NCI-H82 treated with DMSO at 0.1 percent for 48 hours (cell line): ENCODE data around the gene PPM1J.

Source experiments
- DNase-seq: peaks from one replicate; lab custom pipeline; 2025; ENCODE audit not compliant: unreplicated experiment; lab: John Stamatoyannopoulos, UW

PPM1J gene

DNA sequence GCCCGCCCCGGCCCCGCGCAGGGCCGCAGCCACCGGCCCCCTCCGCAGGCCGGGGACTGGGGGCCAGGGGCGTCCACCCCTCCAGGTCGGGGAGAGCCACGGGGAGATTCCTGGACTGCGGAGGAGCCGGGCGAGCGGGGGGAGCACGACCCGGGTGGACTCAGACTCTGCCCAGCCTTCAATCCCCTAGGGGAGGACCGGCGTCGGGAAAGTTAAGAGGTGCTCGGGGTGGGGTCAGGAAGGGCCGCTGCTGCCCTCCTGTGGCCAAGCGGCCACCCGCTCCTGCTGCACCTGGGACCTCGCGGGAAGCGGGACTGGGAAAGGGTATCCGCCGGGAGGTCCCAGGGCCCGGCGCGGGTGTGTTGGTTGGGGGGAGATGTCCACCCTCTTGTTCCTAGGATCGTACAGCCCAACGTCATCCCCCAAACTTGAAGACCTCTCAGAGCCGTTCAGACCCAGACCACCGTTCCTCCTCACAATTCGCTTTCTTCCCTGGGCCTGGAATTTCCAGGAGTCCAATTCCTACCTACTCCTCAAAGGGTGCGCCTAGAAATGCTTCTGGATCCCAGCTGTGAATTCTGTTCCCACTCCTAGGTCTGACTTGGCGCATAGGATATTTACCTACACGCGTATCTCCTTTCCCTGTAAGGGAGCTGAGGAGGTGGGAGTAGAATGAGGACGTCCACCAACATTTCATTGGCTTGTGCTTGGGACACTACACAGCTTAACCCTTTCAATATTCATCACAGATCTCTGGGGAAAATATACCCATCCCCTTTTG is 7.7 kb downstream of the PPM1J start:
- peak; percentile 76 for DNase-seq

DNA sequence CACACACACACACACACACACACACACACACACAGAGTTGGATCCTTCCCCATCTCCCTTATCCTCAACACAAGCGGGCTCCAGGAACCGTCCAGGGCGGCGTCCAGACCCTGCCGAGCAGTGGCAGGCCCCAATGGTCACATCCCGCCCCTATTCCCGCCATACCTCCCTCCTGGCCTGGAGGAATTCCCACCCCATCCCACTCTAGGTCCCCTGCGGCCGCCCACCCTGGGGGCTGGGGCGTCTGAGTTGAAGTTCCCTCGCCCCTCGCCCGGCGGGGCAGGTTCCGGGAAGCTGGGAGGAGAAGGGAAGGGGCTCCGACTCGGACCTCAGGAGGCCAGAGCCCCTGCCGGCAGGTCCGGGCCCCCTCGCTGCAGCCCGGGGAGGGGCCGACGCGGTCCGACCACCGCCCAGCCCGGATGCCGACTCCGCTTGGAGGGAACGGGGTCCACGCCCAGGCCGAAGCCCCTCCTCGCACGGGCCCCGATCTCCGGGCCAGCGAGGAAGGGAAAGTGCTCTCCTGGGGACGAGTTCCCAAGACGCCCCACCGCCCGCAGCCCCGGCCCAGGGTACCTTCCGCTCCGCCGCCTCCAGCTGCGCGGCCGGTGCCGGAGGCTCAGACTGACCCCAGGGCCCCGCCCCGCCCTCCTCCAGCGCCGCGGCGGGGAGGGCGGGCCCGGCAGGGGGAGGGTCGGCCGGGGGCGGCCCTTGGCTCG is 8.5 kb downstream of the PPM1J start, which contains the start of gene RHOC:
TSS of gene RHOC (minus strand) at position 623 of the 716 bp plus-strand sequence. CDS start 3,328 bp downstream, outside the sequence.
- peak; percentile 54 for DNase-seq

DNA sequence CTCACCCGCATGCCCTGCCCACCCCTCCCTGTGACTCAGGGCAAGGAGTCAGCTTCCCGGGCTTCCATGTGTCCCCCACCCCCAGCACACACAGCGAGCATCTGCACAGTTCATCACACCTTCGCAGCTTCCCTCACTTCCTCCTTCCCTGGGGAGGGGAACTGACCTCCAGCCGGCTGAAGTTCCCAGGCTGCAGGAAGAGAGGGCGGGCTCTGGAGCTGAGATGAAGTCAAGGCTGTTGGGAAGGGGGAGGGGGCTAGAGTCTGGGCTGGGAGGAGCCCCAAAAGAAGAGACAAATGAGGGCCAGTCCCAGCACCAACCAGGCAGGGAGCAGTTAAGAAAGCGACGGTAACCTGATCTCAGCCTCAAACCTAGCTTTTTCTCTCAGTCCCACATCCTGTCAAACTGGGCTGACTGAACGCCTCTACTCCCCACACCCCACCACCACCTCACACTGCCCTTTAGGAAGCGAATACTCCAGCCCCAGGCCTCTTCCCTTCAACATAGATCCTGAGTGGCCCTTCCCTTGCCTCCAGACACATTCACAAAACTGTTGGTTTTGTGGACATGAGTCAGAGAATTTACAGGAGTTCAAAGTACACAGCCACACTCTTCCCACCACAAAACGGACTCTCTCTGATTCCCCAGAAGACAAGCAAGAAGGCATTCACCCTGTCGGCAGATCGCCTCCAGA is 10.1 kb downstream of the PPM1J start:
- DNase-seq: peak; percentile 39

DNA sequence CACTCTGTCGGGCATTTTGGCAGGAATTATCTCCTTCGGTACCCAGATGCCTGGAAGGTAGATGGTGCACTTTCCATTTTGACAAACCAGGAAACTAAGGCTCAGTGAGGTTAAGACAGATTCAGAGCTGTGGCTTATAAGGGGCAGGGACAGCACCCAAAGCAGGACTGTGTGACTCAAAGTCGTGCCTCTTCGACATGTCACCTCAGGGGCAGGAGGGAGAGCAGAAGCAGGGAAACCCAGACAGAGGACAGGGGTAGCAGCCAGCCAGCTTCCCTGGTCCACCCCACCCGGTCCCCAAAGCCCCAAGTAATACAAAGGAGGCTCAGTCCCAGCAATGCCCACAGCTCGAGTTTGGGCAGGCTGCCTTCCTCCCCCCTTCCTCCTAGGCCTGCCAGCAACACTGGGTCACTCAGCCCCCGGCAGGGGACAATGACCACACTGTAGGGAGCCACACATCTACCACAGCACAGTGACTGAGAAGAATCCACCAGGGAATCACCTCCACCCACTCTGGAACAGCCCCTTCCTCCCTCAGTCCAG is 10.7 kb downstream of the PPM1J start:
- DNase-seq: no peak

DNA sequence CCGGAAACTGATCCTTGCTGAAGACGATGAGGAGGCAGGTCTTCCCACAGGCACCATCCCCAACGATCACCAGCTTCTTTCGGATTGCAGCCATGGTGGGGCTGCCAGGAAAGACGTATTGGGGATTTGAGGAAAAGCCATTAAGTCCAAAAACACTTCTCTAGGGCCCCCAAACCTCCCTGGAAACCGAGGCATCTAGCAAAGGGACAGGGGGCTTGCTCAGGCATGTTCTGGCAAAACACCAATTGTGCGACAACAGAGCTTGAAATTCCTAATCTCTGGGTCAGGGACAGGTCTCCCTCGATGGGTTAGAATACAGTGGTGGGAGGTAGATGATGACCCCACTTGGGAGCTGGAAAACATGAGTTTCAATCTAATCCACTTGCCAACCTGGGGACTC is 11.4 kb downstream of the PPM1J start:
- no peak for DNase-seq

DNA sequence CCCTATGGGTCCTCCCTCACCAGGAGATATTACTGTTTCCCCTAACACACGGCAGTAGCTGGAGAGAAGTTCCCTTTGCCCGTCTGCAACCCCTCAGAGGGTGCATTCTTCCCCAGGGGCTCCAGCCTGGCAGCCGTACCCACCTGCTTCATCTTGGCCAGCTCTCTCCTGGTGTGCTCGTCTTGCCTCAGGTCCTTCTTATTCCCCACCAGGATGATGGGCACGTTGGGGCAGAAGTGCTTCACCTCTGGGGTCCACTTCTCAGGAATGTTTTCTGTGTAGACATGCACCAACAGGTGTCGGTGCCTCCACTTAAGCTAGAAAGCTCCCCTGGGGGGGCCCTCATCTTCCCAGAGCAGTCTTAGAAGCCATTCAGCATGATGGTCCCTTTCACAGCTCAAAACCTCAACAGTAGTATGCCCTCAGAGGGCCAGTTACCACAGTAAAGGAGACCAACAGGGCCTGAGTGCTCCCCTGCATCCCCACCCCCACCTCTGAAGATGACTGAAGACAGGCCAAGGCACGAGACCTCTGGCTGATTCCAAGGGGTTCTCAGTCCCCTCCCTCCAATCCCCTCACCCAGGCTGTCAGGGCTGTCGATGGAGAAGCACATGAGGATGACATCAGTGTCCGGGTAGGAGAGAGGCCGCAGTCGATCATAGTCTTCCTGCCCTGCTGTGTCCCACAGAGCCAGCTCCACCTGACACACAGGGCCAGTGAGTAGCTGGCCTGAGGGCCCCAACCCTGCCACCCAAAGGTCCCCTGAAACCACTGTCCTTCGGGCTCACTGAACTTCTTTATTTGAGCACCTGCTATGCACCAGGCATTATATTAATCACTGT is 12.5 kb downstream of the PPM1J start:
- no peak for DNase-seq

DNA sequence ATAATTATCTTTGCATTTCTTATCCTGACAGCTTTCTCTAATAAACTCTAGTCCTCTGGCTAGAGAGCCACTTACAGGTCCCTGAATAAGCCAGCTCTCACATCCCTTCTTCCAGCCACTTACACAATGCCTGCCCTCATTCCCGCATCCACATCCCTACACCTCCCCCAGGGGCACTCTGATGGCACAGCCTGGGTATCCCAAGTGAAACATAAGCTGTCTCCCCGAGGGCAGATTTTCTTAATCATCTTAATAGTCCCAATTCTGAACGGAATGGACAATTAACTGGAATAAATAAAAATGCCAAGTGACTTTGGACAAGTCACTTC is 13.1 kb downstream of the PPM1J start:
- DNase-seq: no peak

DNA sequence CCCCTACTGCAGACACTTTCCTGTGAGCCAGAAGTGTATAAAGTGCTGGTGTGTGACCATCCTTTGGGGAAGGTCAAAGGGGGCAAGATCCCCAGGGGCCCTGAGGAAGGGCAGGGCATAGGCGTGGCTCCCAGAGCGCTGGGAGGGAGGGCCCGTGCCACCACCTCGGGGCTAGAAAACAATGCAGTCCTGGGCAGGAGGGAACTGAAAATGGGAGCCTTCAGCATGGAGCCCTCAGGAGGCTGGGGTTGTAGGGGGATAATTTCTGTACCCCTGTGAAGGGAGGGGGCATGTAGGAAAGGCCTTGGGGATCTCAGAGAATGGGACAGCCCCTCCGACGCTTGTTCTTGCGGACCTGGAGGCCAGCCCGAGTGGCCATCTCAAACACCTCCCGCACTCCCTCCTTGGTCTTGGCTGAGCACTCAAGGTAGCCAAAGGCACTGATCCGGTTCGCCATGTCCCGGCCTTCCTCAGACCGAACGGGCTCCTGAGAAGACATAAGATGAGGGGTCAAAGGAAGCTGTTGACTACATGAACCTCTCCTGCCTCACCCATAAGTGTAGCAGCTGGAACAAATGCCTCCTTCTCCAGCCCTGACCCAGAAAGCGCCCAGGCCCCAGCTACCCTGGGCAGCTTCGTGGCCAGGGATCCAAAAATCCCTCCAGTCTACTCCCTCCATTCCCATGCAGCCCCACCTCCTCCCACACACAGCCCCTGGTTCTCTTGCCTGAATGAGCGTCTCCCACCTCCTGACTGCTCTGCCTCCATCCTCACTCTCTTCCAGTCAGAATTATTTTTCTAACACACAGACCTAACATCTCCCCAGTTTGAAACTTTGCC is 13.7 kb downstream of the PPM1J start:
- DNase-seq: no peak

DNA sequence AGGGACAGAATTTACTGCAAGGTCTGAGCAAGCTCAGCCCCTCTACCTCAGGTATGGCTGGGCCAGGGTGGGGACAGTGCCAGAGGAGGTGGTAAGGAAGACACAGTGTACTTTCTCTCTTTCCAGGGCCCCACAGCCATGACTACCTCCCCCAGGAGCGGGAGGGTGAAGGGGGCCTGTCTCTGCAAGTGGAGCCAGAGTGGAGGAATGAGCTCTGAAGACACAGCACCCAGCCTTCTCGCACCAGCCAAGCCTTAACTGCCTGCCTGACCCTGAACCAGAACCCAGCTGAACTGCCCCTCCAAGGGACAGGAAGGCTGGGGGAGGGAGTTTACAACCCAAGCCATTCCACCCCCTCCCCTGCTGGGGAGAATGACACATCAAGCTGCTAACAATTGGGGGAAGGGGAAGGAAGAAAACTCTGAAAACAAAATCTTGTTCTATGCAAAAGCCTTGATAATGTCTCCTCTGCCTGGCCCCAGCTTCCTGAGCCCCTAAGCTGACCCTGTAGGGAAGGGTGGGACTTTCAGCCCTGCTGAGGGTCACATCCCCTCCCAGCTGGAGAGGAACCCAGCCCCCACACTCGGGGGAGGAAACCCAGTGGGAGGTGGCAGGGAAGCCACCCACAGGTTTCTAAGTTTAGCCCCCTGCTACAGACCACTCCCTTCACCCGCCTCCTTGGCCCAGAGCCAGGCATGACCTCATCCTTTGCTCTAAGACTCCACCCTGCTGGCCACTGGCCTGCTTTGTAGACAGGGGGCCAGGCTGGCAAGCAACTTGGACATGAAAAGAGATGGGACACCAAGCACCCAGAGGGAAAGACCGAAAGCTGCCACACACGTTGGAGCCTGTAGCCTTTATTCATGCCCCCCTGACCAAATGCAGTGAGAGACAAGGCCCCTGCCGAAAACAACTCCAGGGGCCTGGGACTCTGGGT is 14.6 kb downstream of the PPM1J start:
- DNase-seq: peak; percentile 81

DNA sequence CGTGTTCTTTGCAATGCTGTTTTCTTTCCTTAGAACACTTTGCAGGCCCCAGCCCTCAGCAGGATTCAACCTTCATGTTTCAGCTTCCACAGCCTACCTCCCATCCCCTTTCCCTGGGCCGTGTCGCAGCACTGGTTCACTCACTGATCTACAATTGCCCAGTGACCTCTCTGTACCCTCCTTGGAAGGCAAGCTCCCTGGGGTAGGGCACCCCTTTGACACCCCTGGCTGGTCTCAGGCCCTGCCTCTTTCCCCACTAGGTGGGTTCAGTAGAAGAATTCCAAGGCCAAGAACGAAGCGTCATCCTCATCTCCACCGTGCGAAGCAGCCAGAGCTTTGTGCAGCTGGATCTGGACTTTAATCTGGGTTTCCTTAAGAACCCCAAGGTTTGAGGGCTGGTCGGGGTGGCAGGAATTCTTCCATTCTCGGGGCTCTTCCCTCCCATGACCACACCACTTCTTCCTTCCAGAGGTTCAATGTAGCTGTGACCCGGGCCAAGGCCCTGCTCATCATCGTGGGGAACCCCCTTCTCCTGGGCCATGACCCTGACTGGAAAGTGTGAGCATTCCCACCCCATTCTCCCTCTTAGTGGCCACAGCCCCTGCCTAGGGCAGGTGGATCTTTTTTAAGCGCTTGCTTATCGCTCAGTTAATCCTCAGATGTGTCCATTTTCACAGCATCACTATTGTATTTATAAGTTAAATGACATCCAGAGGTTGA is 15.5 kb downstream of the PPM1J start:
- no peak for DNase-seq

DNA sequence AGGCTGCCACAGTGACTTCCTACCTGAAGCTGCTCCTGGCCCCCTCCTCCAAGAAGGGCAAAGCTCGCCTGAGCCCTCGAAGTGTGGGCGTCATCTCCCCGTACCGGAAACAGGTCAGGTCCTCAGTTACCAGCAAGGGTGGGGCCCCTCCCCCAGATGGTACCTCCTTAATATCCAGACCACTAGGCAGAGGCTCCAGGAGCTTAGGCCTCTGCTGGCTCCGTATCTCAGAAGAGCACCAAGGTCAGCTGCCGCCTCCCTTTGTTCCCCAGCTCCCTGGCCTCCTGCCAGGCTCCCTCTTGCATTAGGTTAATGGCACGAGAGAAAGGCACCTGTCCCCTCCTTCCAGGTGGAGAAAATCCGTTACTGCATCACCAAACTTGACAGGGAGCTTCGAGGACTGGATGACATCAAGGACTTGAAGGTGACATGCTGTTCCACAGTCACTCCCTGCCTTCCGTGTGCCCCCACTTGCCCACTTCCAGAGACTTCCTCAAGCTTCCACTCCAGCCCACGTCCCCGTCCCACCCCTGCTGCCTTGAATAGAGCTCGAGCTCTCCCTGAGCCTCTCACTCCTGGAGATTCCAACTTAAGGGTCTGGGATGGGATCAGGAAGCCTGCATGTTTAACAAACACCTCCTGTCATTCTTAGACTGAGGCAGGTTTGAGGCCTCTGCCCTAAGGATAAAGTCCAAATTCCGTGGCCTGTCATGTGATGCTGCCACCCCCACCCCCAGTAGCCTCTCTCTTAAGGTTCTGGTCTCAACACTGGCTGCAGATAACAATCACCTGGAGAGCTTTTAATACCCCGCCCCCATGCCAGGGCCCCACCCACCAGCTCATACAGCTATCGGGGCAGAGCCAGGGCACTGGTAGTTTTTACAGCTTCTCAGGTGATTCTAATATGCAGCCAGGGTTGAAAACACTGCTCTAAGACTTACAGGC is 16.5 kb downstream of the PPM1J start:
- no peak for DNase-seq

DNA sequence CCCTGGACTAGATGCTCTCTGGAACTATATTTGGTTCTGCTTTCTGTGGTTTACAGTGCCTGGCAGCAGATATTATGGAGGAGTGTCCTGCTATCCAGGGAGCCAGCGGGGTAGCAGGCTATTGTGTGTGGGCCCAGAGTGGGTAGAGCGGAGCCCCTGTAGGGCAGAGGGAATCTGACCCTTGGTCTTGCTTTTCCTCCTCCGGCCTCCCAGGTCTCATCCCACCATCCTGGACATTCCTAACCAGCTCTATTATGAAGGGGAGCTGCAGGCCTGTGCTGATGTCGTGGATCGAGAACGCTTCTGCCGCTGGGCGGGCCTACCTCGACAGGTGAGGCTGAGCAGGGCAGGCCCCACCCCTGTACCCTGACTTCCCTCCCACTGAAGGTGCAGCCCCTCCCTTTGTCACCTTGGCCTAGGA is 17.3 kb downstream of the PPM1J start:
- no peak for DNase-seq

DNA sequence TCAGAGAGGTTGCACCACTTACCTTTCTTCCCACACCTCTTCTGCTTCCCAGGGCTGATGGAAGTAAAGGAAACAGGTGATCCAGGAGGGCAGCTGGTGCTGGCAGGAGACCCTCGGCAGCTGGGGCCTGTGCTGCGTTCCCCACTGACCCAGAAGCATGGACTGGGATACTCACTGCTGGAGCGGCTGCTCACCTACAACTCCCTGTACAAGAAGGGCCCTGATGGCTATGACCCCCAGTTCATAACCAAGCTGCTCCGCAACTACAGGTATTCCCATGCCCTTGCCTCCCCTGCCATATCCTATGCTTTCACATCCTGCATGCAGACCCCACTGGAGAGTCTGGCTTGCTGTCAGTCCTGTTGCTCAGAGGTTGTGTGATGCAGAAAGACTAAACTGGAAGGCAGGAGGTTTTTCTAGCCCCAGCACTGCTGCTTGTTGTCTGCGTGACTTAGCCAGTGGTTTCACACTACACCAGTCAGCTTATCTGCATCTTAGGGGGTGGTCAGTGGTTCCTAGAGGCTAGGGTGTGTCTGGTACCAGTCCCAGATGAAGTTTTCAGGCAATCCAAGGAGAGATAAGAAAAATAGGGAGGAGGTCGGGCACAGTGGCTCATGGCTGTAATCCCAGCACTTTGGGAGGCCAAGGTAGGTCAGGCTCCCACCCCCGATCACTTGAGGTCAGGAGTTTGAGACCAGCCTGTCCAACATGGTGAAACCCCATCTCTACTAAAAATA is 18.4 kb downstream of the PPM1J start:
- DNase-seq: no peak

DNA sequence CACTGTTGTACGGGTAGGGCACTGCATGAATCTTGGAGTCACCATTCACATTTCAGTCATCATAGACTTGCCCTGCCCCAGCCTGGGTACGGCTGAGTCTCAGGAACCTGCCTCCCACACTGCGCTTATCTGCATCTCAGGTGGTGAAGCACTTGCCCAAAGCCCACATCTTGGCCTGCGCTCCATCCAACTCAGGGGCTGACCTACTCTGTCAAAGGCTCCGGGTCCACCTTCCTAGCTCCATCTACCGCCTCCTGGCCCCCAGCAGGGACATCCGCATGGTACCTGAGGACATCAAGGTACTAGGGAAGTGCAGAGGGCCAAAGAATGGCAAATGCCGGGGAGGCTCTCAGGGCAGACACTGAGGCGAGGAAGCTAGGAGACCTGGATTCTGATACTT is 19.9 kb downstream of the PPM1J start:
- DNase-seq: no peak

DNA sequence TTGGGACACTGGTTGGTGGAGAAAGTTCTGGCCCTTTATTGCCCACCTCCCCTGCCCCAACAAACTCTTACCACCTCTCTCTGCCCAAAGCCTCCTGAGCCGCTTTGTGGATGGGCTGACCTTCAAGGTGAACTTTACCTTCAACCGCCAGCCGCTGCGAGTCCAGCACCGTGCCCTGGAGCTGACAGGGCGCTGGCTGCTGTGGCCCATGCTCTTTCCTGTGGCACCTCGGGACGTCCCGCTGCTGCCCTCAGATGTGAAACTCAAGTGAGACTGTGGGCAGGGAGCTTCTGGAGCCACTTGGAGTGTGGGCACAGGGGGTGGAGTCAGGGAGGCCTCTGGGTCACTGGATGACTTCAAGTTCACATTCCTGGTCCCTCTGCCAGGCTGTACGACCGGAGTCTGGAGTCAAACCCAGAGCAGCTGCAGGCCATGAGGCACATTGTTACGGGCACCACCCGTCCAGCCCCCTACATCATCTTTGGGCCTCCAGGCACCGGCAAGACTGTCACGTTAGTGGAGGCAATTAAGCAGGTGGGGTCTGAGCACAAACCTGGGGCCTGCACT is 20.7 kb downstream of the PPM1J start:
- DNase-seq: no peak

DNA sequence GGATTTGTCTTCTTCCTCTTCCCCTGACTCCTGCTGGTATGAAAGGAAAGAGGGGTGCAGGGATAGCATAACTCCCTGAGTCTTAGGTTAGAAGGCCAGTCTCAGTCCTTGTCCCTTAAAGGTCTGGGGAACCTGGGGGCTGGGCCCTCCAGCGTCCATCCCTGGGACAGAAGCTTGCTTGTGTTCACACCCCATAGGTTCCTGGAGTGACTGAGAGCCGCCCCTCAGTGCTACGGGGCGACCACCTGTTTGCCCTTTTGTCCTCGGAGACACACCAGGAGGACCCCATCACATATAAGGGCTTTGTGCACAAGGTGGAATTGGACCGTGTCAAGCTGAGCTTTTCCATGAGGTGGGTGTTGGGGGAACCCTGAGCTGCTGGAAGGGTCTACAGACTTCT is 21.3 kb downstream of the PPM1J start:
- DNase-seq: no peak
